Left lung (tissue), 10 donors: ENCODE data around the gene P2RY4. TPM values are rescaled to one million over a fixed set of nuclear protein-coding genes. Genes with fewer than 3 reads are reported as not detected.

Experiments used
- ATAC-seq: fragments of 200-7000 bp; cut with Tn5 transposase; one replicate; pipeline ENCODE4 v1.9.1; 2020; ENCODE audit warnings: moderate library complexity
- DNase-seq, 4 donors: peaks; one replicate each; pipeline ENCODE4 v3.0.0-alpha.2; 2013 to 2020
- H3K27ac ChIP-seq, 2 donors: fragments of 200-600 bp; sonication (generic) in 1 of 2; one replicate each; pipeline versions ENCODE4 v1.5.0 to v1.8.0; 2020 to 2021
- H3K27me3 ChIP-seq, 2 donors: fragments of 200-600 bp; sonication (generic) in 1 of 2; one replicate each; pipeline versions ENCODE4 v1.5.0 to v1.8.0; 2020 to 2021
- H3K36me3 ChIP-seq, 2 donors: fragments of 200-600 bp; sonication (generic) in 1 of 2; one replicate each; pipeline versions ENCODE4 v1.5.0 to v1.8.0; 2020 to 2021
- H3K4me1 ChIP-seq, 2 donors: fragments of 200-600 bp; one replicate each; pipeline ENCODE4 v1.8.0; 2021
- H3K4me3 ChIP-seq, 2 donors: fragments of 200-600 bp; sonication (generic) in 1 of 2; one replicate each; pipeline versions ENCODE4 v1.5.0 to v1.8.0; 2020 to 2021; ENCODE audit warnings: mild to moderate bottlenecking in 1 of 2
- H3K9me3 ChIP-seq, 2 donors: fragments of 200-600 bp; sonication (generic) in 1 of 2; one replicate each; pipeline versions ENCODE4 v1.5.0 to v1.8.0; 2020 to 2021
- CTCF ChIP-seq, 2 donors: fragments of 200-600 bp; sonication (generic) in 1 of 2; IDR thresholded peaks; one replicate each; pipeline versions ENCODE4 v1.5.0 to v1.8.0; 2021; ENCODE audit warnings: antibody characterized with exemption in 2 of 2
- intact Hi-C, 2 donors: fragments of 100-400 bp; cut with DNase I; formaldehyde crosslinking; loops; one replicate each; pipeline versions ENCODE4 v1.11.2 to v1.14.2; 2022
- polyA plus RNA-seq, 6 donors: library from polyadenylated mRNA; unstranded; fragments of 120-200 nt; gene quantifications; one replicate each; pipeline ENCODE4 v1.2.1, GENCODE V29; 2013; ENCODE audit not compliant: insufficient read length in 6 of 6
- total RNA-seq, 2 donors: library from RNA; stranded (reverse); fragmentation: NEBNext Ultra II Directional; extraction: Animal tissue kit (Norgen Biotek cat#: 25700); gene quantifications; one replicate each; pipeline ENCODE4 v1.2.1, GENCODE V29; 2021
- donor health status: DM: no; HTN: yes; CAD: no.
- donor health status: DM: no; HTN: no; CAD: no.

Gene P2RY4
- total and polyA plus RNA-seq, 8 donors = 0.26 to 0.73 (median 0.42) TPM; not detected in 1

GRCh38 chrX:70268034-70268433 is 8.0 kb upstream of the P2RY4 start, which contains the start of gene ARR3:
Gene ARR3 (plus strand): TSS chrX:70268334. CDS start chrX:70269386, 1,052 bp downstream.
- H3K9me3 ChIP-seq = no peaks in the 10 kb centered on the region
- DNase-seq (no peak), ATAC-seq (no peak)
- no peak within 1 kb of the TSS for H3K27ac ChIP-seq
- H3K36me3 ChIP-seq = no peaks in the 10 kb centered on the region
- no peaks in the 10 kb centered on the region for H3K27me3 ChIP-seq
- no peak within 1 kb of the TSS for H3K4me3 ChIP-seq
- TF ChIP-seq CTCF (IDR thresholded peaks at IDR 0.05) = no peak
- no peaks in the 10 kb centered on the region for H3K4me1 ChIP-seq
- intact Hi-C loops = no loop called here

DNA sequence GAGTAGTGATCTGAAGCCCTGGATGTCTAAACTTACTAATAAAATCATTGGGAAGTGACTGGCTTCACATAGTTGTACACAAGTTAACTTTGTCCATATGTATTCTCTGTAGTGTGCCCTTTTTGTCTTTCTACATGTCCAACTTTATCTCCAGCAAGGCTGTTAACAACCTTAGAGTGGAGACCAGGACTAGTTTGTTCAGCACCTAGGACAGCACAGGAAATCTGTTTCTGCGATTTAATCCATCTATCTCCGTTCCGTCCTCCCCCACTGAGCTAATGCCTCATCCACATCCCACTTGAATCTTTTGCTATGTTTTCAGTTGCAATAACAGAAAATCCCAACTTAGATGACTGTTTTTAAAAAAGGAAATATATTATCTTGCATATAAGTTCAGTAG is 4.8 kb upstream of the P2RY4 start:
- H3K4me3 ChIP-seq = no peak overlapping the region
- no peaks in the 10 kb centered on the region for H3K9me3 ChIP-seq
- no peaks in the 10 kb centered on the region for H3K27me3 ChIP-seq
- no peaks in the 10 kb centered on the region for H3K36me3 ChIP-seq
- no peak for TF ChIP-seq CTCF (IDR thresholded peaks at IDR 0.05)
- H3K4me1 ChIP-seq = no peaks in the 10 kb centered on the region
- ATAC-seq = no peak
- DNase-seq = no peak
- no peak overlapping the region for H3K27ac ChIP-seq
- intact Hi-C loops = no loop called here

GRCh38 chrX:70262952-70263567 is 3.1 kb upstream of the P2RY4 start:
- Histone ChIP-seq H3K27me3 (no peaks in the 10 kb centered on the region), H3K9me3 (no peaks in the 10 kb centered on the region), H3K4me3 (no peak overlapping the region), H3K27ac (no peak overlapping the region), H3K4me1 (no peaks in the 10 kb centered on the region), H3K36me3 (no peaks in the 10 kb centered on the region)
- DNase-seq (peak in 2 of 4 donors; percentile 28 to 39), ATAC-seq (peak; percentile 95)
- intact Hi-C loops = no loop called here
- TF ChIP-seq CTCF (IDR thresholded peaks at IDR 0.05) = peak; percentile 22 to 25

- H3K36me3 ChIP-seq = no peaks in the 10 kb centered on the region
- H3K27ac ChIP-seq = no peak overlapping the region
- no peak for DNase-seq
- no peaks in the 10 kb centered on the region for H3K4me1 ChIP-seq
- no peak for ATAC-seq
- no peak for TF ChIP-seq CTCF (IDR thresholded peaks at IDR 0.05)
- H3K4me3 ChIP-seq = no peak overlapping the region
- no peaks in the 10 kb centered on the region for H3K27me3 ChIP-seq
- H3K9me3 ChIP-seq = no peaks in the 10 kb centered on the region
- intact Hi-C loops = no loop called here
Measured at GRCh38 chrX:70257423-70258288, 2.3 kb downstream of the P2RY4 start.

DNA sequence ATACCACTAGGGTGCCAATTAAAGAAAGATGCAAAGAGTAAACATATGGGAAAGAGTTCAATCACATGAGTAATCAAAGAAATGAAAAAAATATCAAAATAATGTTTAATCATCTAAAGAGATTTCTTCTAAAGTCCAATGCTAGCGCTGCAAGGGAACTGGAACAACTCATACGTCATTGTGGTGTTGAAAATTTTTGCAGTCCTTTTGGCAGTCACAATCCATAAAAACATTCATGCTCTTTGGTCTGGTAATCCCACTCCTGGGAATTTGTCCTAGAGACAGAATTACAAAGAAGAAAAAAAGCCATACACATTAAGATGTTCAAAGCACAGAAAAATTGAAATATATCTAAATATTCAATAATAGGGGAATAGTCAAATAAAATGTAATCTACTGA is 4.6 kb downstream of the P2RY4 start:
- no peak for DNase-seq
- H3K27me3 ChIP-seq = no peaks in the 10 kb centered on the region
- no peaks in the 10 kb centered on the region for H3K9me3 ChIP-seq
- intact Hi-C loops = no loop called here
- no peaks in the 10 kb centered on the region for H3K36me3 ChIP-seq
- H3K4me1 ChIP-seq = no peaks in the 10 kb centered on the region
- ATAC-seq = no peak
- no peak overlapping the region for H3K4me3 ChIP-seq
- no peak overlapping the region for H3K27ac ChIP-seq
- no peak for TF ChIP-seq CTCF (IDR thresholded peaks at IDR 0.05)
